DND-41 (cell line): Measurements from ENCODE around the gene DUSP15.

Experiments
- CTCF ChIP-seq: IDR thresholded peaks from 2 replicates; pipeline ENCODE4 v1.5.1; 2012; ENCODE audit warnings: borderline replicate concordance, low read length, moderate library complexity, mild to moderate bottlenecking; ENCODE audit not compliant: poor library complexity, severe bottlenecking; ENCODE audit errors: extremely low read depth
- EZH2 ChIP-seq: IDR thresholded peaks from 3 replicates; pipeline ENCODE4 v1.6.1; 2012; ENCODE audit warnings: borderline replicate concordance, low read depth, mild to moderate bottlenecking, moderate library complexity, low read length, inconsistent platforms; ENCODE audit not compliant: severe bottlenecking

- TF ChIP-seq CTCF: no peak
- TF ChIP-seq EZH2: no peak
Measured at GRCh38 chr20:31824554-31825313, 45.6 kb downstream of the DUSP15 start.
